SK-N-SH (cell line): ENCODE results near the gene VENTX. TPM values are rescaled to one million over a fixed set of nuclear protein-coding genes. Genes with fewer than 3 reads are reported as not detected.

Experiments used
- CTCF ChIA-PET: fragments of 300-600, 350-600 bp; formaldehyde crosslinking; extraction: SDS; loops from one replicate; lab custom pipeline; 2021; lab: Yijun Ruan, JAX
- POLR2A ChIA-PET: fragments of 350-600 bp; sonication (Branson Sonifier 250); formaldehyde crosslinking; extraction: SDS; loops from one replicate; lab custom pipeline; 2020; ENCODE audit warnings: antibody characterized with exemption, inconsistent platforms; lab: Yijun Ruan, JAX
- DNase-seq: peaks from one replicate; pipeline ENCODE4 v3.0.0; 2012
- H2AFZ ChIP-seq: fragments of 200-600 bp; sonication (generic); 2 replicates; pipeline ENCODE4 v1.8.1; 2016; ENCODE audit warnings: antibody characterized with exemption, mild to moderate bottlenecking, low read depth
- H3F3A ChIP-seq: fragments of 200-600 bp; sonication (generic); replicated peaks from 2 replicates; pipeline ENCODE3; 2016; ENCODE audit warnings: antibody characterized with exemption, mild to moderate bottlenecking; ENCODE audit not compliant: insufficient read depth
- H3K27ac ChIP-seq, 2 experiments: fragments of 200-500 bp in 1 of 2; fragments of 200-600 bp in 1 of 2; sonication (Bioruptor generic) in 1 of 2; sonication (generic), shearing (Covaris generic) in 1 of 2; 2 replicates each; pipeline versions ENCODE4 v1.5.1 to v1.6.1; 2014 to 2016; ENCODE audit warnings: low read depth in 2 of 2, inconsistent platforms in 1 of 2, low read length in 1 of 2, mild to moderate bottlenecking in 1 of 2, mixed read lengths in 1 of 2
- H3K27me3 ChIP-seq: fragments of 200-600 bp; sonication (generic), shearing (Covaris generic); 2 replicates; pipeline ENCODE4 v1.6.1; 2016; ENCODE audit warnings: mixed run types; ENCODE audit not compliant: insufficient read depth
- H3K36me3 ChIP-seq, 2 experiments: fragments of 200-500 bp in 1 of 2; fragments of 200-600 bp in 1 of 2; sonication (Bioruptor generic) in 1 of 2; sonication (generic) in 1 of 2; replicated peaks in 1 of 2; 2 replicates each; pipeline versions ENCODE3 to v1.5.1; 2014 to 2016; ENCODE audit warnings: low read length in 1 of 2, mild to moderate bottlenecking in 1 of 2; ENCODE audit not compliant: insufficient read depth in 2 of 2, control insufficient read depth in 1 of 2
- H3K4me1 ChIP-seq, 2 experiments: fragments of 200-500 bp in 1 of 2; fragments of 200-600 bp in 1 of 2; sonication (Bioruptor generic) in 1 of 2; sonication (generic), shearing (Covaris generic) in 1 of 2; 2 replicates each; pipeline versions ENCODE4 v1.5.1 to v1.6.1; 2014 to 2016; ENCODE audit warnings: low read depth in 1 of 2, low read length in 1 of 2, mixed run types in 1 of 2; ENCODE audit not compliant: insufficient read depth in 2 of 2, control insufficient read depth in 1 of 2
- H3K4me2 ChIP-seq: fragments of 200-600 bp; sonication (generic), shearing (Covaris generic); 2 replicates; pipeline ENCODE4 v1.6.1; 2017; ENCODE audit warnings: mixed run types
- H3K4me3 ChIP-seq, 2 experiments: fragments of 200-500 bp in 1 of 2; fragments of 200-600 bp in 1 of 2; sonication (Bioruptor generic) in 1 of 2; sonication (generic), shearing (Covaris generic) in 1 of 2; 2 replicates each; pipeline versions ENCODE4 v1.5.1 to v1.8.1; 2014 to 2016; ENCODE audit warnings: low read depth in 2 of 2, inconsistent platforms in 1 of 2, low read length in 1 of 2, mild to moderate bottlenecking in 1 of 2, mixed read lengths in 1 of 2, moderate library complexity in 1 of 2
- H3K79me2 ChIP-seq: fragments of 200-600 bp; sonication (generic); 2 replicates; pipeline ENCODE4 v1.8.1; 2017; ENCODE audit warnings: mild to moderate bottlenecking; ENCODE audit not compliant: insufficient read depth
- H3K9ac ChIP-seq: fragments of 200-600 bp; sonication (generic); 2 replicates; pipeline ENCODE4 v1.6.1; 2017; ENCODE audit warnings: mixed run types
- H3K9me2 ChIP-seq: fragments of 200-600 bp; sonication (generic); 2 replicates; pipeline ENCODE4 v1.6.1; 2017; ENCODE audit warnings: mixed run types
- H3K9me3 ChIP-seq: fragments of 200-600 bp; sonication (generic); 2 replicates; pipeline ENCODE4 v1.6.1; 2017; ENCODE audit warnings: mixed run types, mild to moderate bottlenecking, moderate library complexity
- H4K20me1 ChIP-seq: fragments of 200-600 bp; sonication (generic); 2 replicates; pipeline ENCODE4 v1.6.1; 2017; ENCODE audit warnings: mild to moderate bottlenecking, mixed run types; ENCODE audit not compliant: insufficient read depth
- GATA2 ChIP-seq: sonication (generic); formaldehyde crosslinking; IDR thresholded peaks from 2 replicates; pipeline ENCODE4 v1.5.0; 2020; ENCODE audit warnings: mild to moderate bottlenecking, missing genetic modification reagents
- JUND ChIP-seq: IDR thresholded peaks from 2 replicates; pipeline ENCODE4 v1.4.0; 2012
- MAX ChIP-seq: IDR thresholded peaks from 2 replicates; pipeline ENCODE4 v1.4.0; 2012; ENCODE audit warnings: low read depth
- MEF2A ChIP-seq: IDR thresholded peaks from 2 replicates; pipeline ENCODE4 v1.4.0; 2012; ENCODE audit warnings: low read depth, borderline replicate concordance
- RFX5 ChIP-seq: IDR thresholded peaks from 2 replicates; pipeline ENCODE4 v1.6.1; 2012; ENCODE audit warnings: mild to moderate bottlenecking, improper control_type of control experiment, low read length
- RXRA ChIP-seq: IDR thresholded peaks from 2 replicates; pipeline ENCODE4 v1.4.0; 2012; ENCODE audit warnings: low read depth, mild to moderate bottlenecking, borderline replicate concordance
- SMC3 ChIP-seq: IDR thresholded peaks from 2 replicates; pipeline ENCODE4 v1.6.1; 2012; ENCODE audit warnings: low read depth, low read length, improper control_type of control experiment
- TAF1 ChIP-seq: IDR thresholded peaks from 2 replicates; pipeline ENCODE4 v1.6.1; 2012; ENCODE audit warnings: low read depth, mild to moderate bottlenecking, low read length, moderate library complexity, borderline replicate concordance
- TCF12 ChIP-seq: IDR thresholded peaks from 2 replicates; pipeline ENCODE4 v1.4.0; 2012
- USF1 ChIP-seq: IDR thresholded peaks from 2 replicates; pipeline ENCODE4 v1.4.0; 2012; ENCODE audit warnings: low read depth, borderline replicate concordance
- WGBS: methylation state at CpG from one replicate; pipeline ENCODE4 v1.1.6; 2017; ENCODE audit warnings: low lambda C conversion rate; 5-methylcytosine and 5-hydroxymethylcytosine counted together
- polyA plus RNA-seq, 3 experiments: library from polyadenylated mRNA; depleted of rRNA; stranded (reverse); fragments of >200 nt; gene quantifications; 2 replicates each; pipeline ENCODE4 v1.2.3, GENCODE V29; 2012
- TF ChIP-seq, protein P1 (sequence below): fragments of 200-600 bp; sonication (generic); IDR thresholded peaks from 2 replicates; pipeline ENCODE4 v1.6.1; 2017; ENCODE audit warnings: antibody characterized with exemption, mild to moderate bottlenecking, moderate library complexity

Gene VENTX
- polyA plus RNA-seq, 1 of the 3 experiments (the other 2 are of a cell fraction) = not detected

GRCh38 chr10:133280391-133281059, 42.9 kb downstream of the VENTX start:
- H3K36me3 ChIP-seq = peaks cover 5 to 59% of the 10 kb centered on the region in 2 experiments
- WGBS = 90% methylated on average over 4 of the region's 10 CpGs
- POLR2A ChIA-PET = interaction anchor here (1.2 kb wide), 1 partner anchor 16 kb away, joined by 4 read pairs; no protein-coding TSS in a partner anchor

GRCh38 chr10:133281084-133281483, 43.4 kb downstream of the VENTX start:
- Histone ChIP-seq H3K4me1 (no peaks in the 10 kb centered on the region; a peak in 1 of 4 replicates), H3K27me3 (no peaks in the 10 kb centered on the region), H3K9me2 (no peaks in the 10 kb centered on the region), H3K4me2 (no peak overlapping the region), H3K27ac (no peak overlapping the region), H2AFZ (no peak overlapping the region), H3F3A (no peaks in the 10 kb centered on the region), H3K36me3 (peaks cover 7 to 65% of the 10 kb centered on the region in 2 experiments), H3K4me3 (no peak overlapping the region), H3K9me3 (no peaks in the 10 kb centered on the region), H3K9ac (no peak overlapping the region), H4K20me1 (no peaks in the 10 kb centered on the region), H3K79me2 (no peaks in the 10 kb centered on the region)
- ChIA-PET POLR2A (no interaction called here), CTCF (interaction anchor here (0.8 to 1.6 kb wide), 3 partner anchors 12 to 49 kb away, joined by 3 read pairs; no protein-coding TSS in a partner anchor)
- TF ChIP-seq MAX = no peak
- WGBS = 96% methylated on average over 11 of the region's 15 CpGs
- DNase-seq = no peak

More at GRCh38 chr10:133280391-133281059, 42.9 kb downstream of the VENTX start:
- no peaks in the 10 kb centered on the region for H4K20me1 ChIP-seq
- H2AFZ ChIP-seq = no peak overlapping the region
- H3K9me3 ChIP-seq = no peaks in the 10 kb centered on the region
- no peak for DNase-seq
- no peak overlapping the region for H3K4me3 ChIP-seq
- CTCF ChIA-PET = interaction anchor here (0.9 to 1.6 kb wide), 3 partner anchors 12 to 28 kb away, joined by 3 to 4 read pairs (median 3); no protein-coding TSS in a partner anchor
- H3K79me2 ChIP-seq = no peaks in the 10 kb centered on the region
- H3K27me3 ChIP-seq = no peaks in the 10 kb centered on the region
- H3K9ac ChIP-seq = no peak overlapping the region
- no peak for TF ChIP-seq RXRA
- no peak for TF ChIP-seq JUND
- TF ChIP-seq SMC3 = no peak
- no peak for TF ChIP-seq MEF2A
- TF ChIP-seq RFX5 = no peak
- TF ChIP-seq, protein P1, sequence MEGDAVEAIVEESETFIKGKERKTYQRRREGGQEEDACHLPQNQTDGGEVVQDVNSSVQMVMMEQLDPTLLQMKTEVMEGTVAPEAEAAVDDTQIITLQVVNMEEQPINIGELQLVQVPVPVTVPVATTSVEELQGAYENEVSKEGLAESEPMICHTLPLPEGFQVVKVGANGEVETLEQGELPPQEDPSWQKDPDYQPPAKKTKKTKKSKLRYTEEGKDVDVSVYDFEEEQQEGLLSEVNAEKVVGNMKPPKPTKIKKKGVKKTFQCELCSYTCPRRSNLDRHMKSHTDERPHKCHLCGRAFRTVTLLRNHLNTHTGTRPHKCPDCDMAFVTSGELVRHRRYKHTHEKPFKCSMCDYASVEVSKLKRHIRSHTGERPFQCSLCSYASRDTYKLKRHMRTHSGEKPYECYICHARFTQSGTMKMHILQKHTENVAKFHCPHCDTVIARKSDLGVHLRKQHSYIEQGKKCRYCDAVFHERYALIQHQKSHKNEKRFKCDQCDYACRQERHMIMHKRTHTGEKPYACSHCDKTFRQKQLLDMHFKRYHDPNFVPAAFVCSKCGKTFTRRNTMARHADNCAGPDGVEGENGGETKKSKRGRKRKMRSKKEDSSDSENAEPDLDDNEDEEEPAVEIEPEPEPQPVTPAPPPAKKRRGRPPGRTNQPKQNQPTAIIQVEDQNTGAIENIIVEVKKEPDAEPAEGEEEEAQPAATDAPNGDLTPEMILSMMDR = no peak
- no peak for TF ChIP-seq GATA2 (CRISPR knock-in tag)
- no peak for TF ChIP-seq MAX
- no peak for TF ChIP-seq TAF1
- no peak for TF ChIP-seq USF1
- no peak for TF ChIP-seq TCF12
- no peak overlapping the region for H3K27ac ChIP-seq
- no peaks in the 10 kb centered on the region; a peak in 1 of 4 replicates for H3K4me1 ChIP-seq
- H3F3A ChIP-seq = no peaks in the 10 kb centered on the region
- H3K9me2 ChIP-seq = no peaks in the 10 kb centered on the region
- no peak overlapping the region for H3K4me2 ChIP-seq
